Vagina (tissue), 2 donors: Measurements from ENCODE around the gene ZSWIM1. TPM values are rescaled to one million over a fixed set of nuclear protein-coding genes. Genes with fewer than 3 reads are reported as not detected.
A peak's percentile ranks its signal among the peaks of the same experiment; 100 is the strongest.

Experiments
- DNase-seq, 2 donors: peaks; one replicate each; pipeline ENCODE4 v3.0.0-alpha.2; 2017; ENCODE audit errors: extremely low spot score in 2 of 2
- H3K27ac ChIP-seq: fragments of 200-600 bp; sonication (generic); one replicate; pipeline ENCODE4 v1.5.1; 2019
- H3K27me3 ChIP-seq: fragments of 200-600 bp; sonication (generic); one replicate; pipeline ENCODE4 v1.5.1; 2019
- H3K36me3 ChIP-seq, 2 donors: fragments of 200-600 bp; sonication (generic); one replicate each; pipeline ENCODE4 v1.5.1; 2017 to 2019
- H3K4me1 ChIP-seq: fragments of 200-600 bp; sonication (generic); one replicate; pipeline ENCODE4 v1.5.1; 2019
- H3K4me3 ChIP-seq, 2 donors: fragments of 200-600 bp; sonication (generic); 1 replicate in 1 of 2; 2 replicates in 1 of 2; pipeline ENCODE4 v1.5.1; 2016 to 2019
- H3K9me3 ChIP-seq: fragments of 200-600 bp; sonication (generic); one replicate; pipeline ENCODE4 v1.5.1; 2019
- POLR2A ChIP-seq, 2 donors: fragments of 450-650 bp; IDR thresholded peaks; one replicate each; pipeline ENCODE4 v1.6.1; 2017; ENCODE audit warnings: antibody characterized with exemption in 2 of 2, mild to moderate bottlenecking in 2 of 2, moderate library complexity in 2 of 2
- POLR2AphosphoS5 ChIP-seq, 2 donors: sonication (generic); formaldehyde crosslinking; IDR thresholded peaks; one replicate each; pipeline ENCODE4 v1.9.0; 2017; ENCODE audit warnings: antibody characterized with exemption in 2 of 2, mild to moderate bottlenecking in 2 of 2, low read depth in 1 of 2; ENCODE audit not compliant: insufficient read depth in 1 of 2
- intact Hi-C: fragments of 100-400 bp; cut with DNase I; formaldehyde crosslinking; loops from one replicate; pipeline ENCODE4 v1.15.1; 2023
- total RNA-seq: library from RNA; depleted of rRNA; stranded (reverse); fragments of >200 nt; gene quantifications from one replicate; pipeline ENCODE4 v1.2.3, GENCODE V29; 2016
- TF ChIP-seq, protein P1 (sequence below), 3 experiments: fragments of 450-650 bp in 2 of 3; fragments of 200-600 bp in 1 of 3; sonication (generic) in 1 of 3; IDR thresholded peaks; one replicate each; pipeline ENCODE4 v1.5.1; 2017 to 2019; ENCODE audit warnings: antibody characterized with exemption in 3 of 3, mild to moderate bottlenecking in 2 of 3, moderate library complexity in 2 of 3

The ZSWIM1 gene
- total RNA-seq = 4.2 TPM

DNA sequence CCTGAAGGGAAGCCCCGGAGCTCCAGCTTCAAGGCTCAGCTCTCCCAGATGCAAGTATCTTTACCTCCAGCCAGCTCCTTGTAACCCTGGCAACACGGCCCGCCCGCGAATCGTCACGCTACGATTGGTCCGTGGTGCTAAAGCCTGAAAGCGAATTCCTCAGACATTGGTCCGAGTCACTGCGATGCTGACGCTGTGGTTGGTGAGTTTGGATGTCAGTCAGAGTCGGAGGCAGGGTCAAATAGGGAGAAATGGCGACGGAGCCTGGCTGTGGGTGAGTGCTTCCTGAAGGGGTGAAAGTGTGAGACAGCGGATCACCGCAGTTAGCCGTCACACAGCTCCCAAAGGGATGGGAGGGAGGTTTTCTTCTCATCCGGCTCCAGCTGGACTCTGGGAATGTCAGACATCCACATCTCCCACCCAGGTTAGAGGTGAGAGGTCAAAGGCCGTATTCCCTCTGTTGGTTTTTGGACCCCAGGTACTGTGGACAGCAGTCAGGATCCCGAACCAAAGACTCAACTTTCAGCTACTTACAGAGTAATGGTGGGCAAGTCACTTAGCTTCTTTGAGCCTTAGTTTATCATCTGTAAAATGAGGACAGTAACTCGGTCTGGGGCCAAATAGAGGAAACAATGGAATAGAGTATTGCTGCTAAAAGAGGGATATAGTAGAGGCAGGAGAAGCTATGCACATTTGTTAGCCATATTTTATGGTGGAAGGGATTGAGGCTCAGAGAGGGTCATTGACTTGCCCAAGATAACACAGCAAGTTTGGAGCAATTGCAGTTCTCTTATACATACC lies at the start of gene ZSWIM1:
TSS of gene ZSWIM1 (plus strand) at position 240 of the 801 bp plus-strand sequence. CDS start 1,366 bp downstream, outside the sequence.
- Histone ChIP-seq H3K27me3 (no peaks in the 10 kb centered on the region), H3K27ac (peak within 1 kb of the TSS; percentile 82), H3K9me3 (no peaks in the 10 kb centered on the region), H3K4me3 (peak within 1 kb of the TSS; percentile 60 to 80), H3K36me3 (peaks cover 0 to 39% of the 10 kb centered on the region in 2 donors), H3K4me1 (peaks cover 29% of the 10 kb centered on the region)
- intact Hi-C loops = loop anchor here (10.0 kb wide), 1 partner anchor 66 kb away; the partner anchor contains the start of gene UBE2C
- DNase-seq = peak in 1 of 2 donors; percentile 100
- TF ChIP-seq, protein P1, sequence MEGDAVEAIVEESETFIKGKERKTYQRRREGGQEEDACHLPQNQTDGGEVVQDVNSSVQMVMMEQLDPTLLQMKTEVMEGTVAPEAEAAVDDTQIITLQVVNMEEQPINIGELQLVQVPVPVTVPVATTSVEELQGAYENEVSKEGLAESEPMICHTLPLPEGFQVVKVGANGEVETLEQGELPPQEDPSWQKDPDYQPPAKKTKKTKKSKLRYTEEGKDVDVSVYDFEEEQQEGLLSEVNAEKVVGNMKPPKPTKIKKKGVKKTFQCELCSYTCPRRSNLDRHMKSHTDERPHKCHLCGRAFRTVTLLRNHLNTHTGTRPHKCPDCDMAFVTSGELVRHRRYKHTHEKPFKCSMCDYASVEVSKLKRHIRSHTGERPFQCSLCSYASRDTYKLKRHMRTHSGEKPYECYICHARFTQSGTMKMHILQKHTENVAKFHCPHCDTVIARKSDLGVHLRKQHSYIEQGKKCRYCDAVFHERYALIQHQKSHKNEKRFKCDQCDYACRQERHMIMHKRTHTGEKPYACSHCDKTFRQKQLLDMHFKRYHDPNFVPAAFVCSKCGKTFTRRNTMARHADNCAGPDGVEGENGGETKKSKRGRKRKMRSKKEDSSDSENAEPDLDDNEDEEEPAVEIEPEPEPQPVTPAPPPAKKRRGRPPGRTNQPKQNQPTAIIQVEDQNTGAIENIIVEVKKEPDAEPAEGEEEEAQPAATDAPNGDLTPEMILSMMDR (IDR thresholded peaks at IDR 0.05) = no peak
- TF ChIP-seq POLR2AphosphoS5 (IDR thresholded peaks at IDR 0.05; ENCODE audit: insufficient read depth in 1 of 2, low read depth in 1 of 2) (peak; percentile 88 to 92), POLR2A (IDR thresholded peaks at IDR 0.05) (peak in 1 of 2 donors; percentile 50)

DNA sequence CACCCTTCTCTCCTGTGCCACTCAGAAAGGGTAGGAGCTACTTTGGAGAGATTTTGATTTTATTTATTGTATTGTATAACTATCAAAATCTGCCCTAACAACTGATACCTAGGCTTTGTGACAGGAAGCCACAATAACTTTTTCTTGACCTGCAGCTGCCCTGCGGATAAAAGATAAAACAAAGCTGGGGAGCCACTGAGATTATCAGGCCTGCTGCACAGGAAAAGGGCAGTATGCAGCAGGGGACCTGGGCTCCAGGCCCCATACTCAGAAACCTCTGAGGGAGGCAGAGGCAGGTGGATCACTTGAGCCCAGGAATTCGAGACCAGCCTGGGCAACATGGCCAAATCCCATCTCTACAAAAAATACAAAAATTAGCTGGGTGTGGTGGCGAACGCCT lies 48.4 kb upstream of the ZSWIM1 start:
- Histone ChIP-seq H3K4me1 (peaks cover 59% of the 10 kb centered on the region), H3K4me3 (peak overlapping the region; percentile 48 to 88), H3K36me3 (peaks cover 0 to 4% of the 10 kb centered on the region in 2 donors), H3K27me3 (no peaks in the 10 kb centered on the region), H3K9me3 (no peaks in the 10 kb centered on the region), H3K27ac (peak overlapping the region; percentile 99)
- DNase-seq = no peak
- TF ChIP-seq POLR2AphosphoS5 (IDR thresholded peaks at IDR 0.05; ENCODE audit: insufficient read depth in 1 of 2, low read depth in 1 of 2) (no peak), POLR2A (IDR thresholded peaks at IDR 0.05) (no peak)
- TF ChIP-seq, protein P1 (IDR thresholded peaks at IDR 0.05) = no peak
- intact Hi-C loops = no loop called here

DNA sequence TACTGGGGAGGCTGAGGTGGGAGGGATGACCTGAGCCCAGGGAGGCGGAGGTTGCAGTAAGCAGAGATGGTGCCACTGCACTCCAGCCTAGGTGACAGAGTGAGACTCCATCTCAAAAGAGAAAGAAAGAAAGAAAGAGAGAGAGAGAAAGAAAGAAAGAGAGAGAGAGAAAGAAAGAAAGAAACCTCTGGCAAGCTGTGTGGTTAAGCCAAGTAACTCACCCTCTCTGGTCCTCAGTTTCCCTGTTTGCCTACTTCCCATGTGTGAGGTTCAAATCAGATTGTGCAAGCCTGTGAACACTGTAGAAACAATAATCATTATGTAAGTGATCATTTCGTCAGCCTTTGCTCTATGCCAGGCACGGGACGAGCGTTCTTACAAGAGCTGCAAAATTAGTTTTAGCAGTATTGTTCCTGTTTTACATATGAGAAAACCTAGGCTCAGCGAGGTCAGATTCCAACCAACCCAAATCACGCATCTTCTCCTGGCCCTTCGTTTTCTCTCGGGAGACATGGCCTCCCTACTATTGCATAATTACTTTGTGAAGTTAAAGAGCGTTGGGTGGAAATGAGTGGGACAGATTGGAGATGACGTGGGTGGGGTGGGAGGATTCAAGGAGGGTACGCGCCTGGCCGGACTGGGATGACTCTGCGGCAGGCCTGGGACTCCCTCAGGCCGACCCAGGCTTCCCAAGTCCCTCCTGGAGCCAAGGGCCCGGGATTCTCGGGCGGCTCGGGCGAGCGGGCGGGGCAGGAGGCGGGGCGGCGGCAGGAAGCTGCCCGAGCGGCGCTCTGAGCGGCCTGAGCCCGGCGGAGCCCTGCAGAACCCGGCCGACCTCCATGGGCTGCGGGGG lies 47.8 kb upstream of the ZSWIM1 start, which contains the start of gene SNX21:
TSS of gene SNX21 (plus strand) at position 770 of the 853 bp plus-strand sequence. CDS start 121 bp downstream, outside the sequence.
- Histone ChIP-seq H3K4me3 (peak within 1 kb of the TSS; percentile 48 to 88), H3K9me3 (no peaks in the 10 kb centered on the region), H3K27ac (peak within 1 kb of the TSS; percentile 99), H3K36me3 (peaks cover 0 to 11% of the 10 kb centered on the region in 2 donors), H3K27me3 (no peaks in the 10 kb centered on the region), H3K4me1 (peaks cover 59% of the 10 kb centered on the region)
- TF ChIP-seq, protein P1 (IDR thresholded peaks at IDR 0.05) = no peak
- TF ChIP-seq POLR2A (IDR thresholded peaks at IDR 0.05) (no peak), POLR2AphosphoS5 (IDR thresholded peaks at IDR 0.05; ENCODE audit: insufficient read depth in 1 of 2, low read depth in 1 of 2) (peak in 1 of 2 donors; percentile 64)
- peak in 1 of 2 donors; percentile 97 for DNase-seq
- intact Hi-C loops = no loop called here

DNA sequence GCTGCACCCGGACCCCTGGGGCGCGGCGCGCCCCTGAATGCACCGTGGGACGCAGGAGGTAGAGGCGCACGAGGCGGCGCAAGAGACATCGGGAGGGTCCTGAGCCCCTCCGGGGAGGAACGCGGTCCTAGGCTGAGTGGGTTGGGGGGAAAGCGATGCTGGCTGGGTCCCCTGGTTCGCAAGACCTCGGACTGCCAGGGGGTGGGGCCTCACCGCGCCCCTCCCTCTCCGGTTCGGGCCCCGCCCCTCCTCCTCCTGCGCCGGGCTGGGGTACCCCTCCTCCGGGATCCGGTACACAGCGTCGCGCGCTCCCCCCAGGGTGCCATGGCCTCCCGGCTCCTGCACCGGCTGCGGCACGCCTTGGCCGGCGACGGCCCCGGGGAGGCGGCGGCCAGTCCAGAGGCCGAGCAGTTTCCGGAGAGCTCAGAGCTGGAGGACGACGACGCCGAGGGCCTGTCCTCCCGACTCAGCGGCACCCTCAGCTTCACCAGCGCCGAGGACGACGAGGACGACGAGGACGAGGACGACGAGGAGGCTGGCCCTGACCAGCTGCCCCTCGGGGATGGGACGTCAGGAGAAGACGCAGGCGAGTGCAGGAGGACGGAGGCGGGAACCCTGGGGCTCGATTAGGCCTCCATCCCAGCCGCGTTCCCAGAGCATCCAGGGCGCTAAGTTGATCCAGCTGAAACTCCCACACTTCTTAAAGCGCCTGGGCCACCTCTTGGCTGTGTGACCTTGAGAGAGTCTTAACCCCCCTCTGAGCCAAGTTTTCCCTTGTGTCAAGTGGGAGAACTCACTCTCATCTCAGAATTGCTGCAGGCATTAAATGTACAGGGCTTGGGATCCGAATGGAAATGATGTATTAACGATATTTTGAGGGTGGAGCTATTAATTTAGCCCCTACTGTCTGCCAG lies 46.9 kb upstream of the ZSWIM1 start:
- DNase-seq = no peak
- peak overlapping the region; percentile 99 for H3K27ac ChIP-seq
- H3K4me3 ChIP-seq = peak overlapping the region; percentile 48 to 88
- peaks cover 0 to 14% of the 10 kb centered on the region in 2 donors for H3K36me3 ChIP-seq
- TF ChIP-seq POLR2A (IDR thresholded peaks at IDR 0.05) (peak in 1 of 2 donors; percentile 61), POLR2AphosphoS5 (IDR thresholded peaks at IDR 0.05; ENCODE audit: insufficient read depth in 1 of 2, low read depth in 1 of 2) (peak in 1 of 2 donors; percentile 83)
- TF ChIP-seq, protein P1 (IDR thresholded peaks at IDR 0.05) = no peak
- peaks cover 55% of the 10 kb centered on the region for H3K4me1 ChIP-seq
- intact Hi-C loops = no loop called here
- no peaks in the 10 kb centered on the region for H3K9me3 ChIP-seq
- H3K27me3 ChIP-seq = no peaks in the 10 kb centered on the region
